GM18508 (cell line): ENCODE measurements around the gene BRD7.
A peak's percentile ranks its signal among the peaks of the same experiment; 100 is the strongest.
"Not testable (repeated sequence)": the region's sequence is repeated elsewhere in the genome, so short reads cannot be mapped to it uniquely, and the experiment has no call there.

Experiments
- ATAC-seq: cut with Tn5 transposase; IDR thresholded peaks from one replicate; pipeline ENCODE4 v1.9.1; 2021; ENCODE audit warnings: moderate number of reproducible peaks; ENCODE audit not compliant: insufficient read depth, unreplicated experiment

BRD7 gene

GRCh38 chr16:50360033-50360778, 8.6 kb downstream of the BRD7 start:
- no peak for ATAC-seq

DNA sequence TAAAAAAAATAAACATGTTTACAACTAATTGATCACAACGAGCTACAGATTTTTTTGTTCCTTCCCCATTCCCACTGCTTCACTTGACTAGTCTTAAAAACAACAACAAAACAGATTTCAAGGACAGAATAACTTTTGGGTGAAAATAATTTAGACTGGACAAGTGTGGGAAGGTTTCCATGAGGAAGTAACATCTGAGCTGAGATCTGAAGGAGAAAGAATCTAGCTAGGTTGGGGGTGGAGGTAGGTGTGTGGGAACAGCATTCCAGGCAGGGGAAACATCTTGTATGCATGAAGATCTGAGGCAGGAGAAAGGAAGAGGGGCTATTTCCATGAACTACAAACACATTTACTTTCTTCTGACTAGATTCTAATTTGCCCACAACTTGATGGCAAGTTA, 9.2 kb downstream of the BRD7 start:
- no peak for ATAC-seq

DNA sequence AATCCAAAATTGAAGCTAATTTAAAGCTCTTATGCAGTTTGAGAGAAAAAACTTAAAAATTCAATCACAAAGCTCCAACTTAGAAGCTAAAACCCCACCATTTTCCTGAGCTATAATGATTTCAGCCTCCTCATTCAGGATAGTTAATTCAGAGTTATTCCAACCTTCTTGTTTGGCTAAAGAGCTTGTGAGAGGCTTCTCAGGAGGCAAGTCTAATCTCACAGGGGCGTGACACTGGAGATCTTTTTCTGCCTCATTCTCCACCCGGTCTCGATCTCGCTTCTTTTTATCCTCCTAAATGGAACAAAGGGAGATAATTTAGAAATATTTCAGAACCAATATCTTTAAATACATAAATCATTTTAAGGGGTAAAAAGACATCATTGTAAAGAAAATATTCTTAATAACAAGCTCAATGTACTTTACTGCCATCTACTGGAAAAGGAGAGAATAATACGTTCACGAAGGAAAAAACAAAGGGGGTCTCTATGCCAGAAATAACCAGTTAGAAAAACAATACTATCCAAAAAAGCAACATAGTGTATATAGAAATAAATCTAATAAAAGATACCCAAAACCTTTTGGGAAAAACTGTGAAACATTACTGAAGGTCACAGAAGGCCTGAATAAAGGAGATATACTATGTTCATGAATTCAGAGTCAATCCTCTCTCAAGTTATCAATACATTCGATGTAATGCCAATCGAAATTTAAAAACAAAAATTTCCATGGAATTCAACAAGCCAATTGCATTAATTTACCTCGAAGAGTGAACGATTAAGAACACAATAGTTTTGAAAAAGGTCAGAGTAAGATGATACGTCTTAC, 13.9 kb downstream of the BRD7 start:
- ATAC-seq, result no peak

- no peak for ATAC-seq
Measured at GRCh38 chr16:50354082-50354481, 14.7 kb downstream of the BRD7 start.

GRCh38 chr16:50351952-50352351, 16.8 kb downstream of the BRD7 start:
- ATAC-seq, result no peak

GRCh38 chr16:50351116-50351515, 17.7 kb downstream of the BRD7 start:
- ATAC-seq, result no peak

DNA sequence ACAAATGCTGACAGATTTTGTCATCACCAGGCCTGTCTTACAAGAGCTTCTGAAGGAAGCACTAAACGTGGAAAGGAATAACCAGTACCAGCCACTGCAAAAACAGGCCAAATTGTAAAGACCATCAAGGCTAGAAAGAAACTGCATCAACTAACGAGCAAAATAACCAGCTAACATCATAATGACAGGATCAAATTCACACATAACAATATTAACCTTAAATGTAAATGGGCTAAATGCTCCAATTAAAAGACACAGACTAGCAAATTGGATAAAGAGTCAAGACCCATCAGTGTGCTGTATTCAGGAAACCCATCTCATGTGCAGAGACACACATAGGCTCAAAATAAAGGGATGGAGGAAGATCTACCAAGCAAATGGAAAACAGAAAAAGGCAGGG, 23.6 kb downstream of the BRD7 start:
- ATAC-seq, result not testable (repeated sequence)

DNA sequence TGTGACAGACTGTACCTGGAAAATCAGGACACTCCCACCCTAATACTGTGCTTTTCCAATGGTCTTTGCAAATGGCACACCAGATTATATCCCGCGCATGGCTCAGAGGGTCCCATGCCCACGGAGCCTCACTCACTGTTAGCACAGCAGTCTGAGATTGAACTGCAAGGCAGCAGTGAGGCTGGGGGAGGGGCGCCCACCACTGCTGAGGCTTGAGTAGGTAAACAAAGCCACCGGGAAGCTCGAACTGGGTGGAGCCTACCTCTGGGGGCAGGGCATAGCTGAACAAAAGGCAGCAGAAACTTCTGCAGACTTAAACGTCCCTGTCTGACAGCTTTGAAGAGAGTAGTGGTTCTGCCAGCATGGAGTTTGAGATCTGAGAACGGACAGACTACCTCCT, 25.2 kb downstream of the BRD7 start:
- ATAC-seq, result not testable (repeated sequence)

DNA sequence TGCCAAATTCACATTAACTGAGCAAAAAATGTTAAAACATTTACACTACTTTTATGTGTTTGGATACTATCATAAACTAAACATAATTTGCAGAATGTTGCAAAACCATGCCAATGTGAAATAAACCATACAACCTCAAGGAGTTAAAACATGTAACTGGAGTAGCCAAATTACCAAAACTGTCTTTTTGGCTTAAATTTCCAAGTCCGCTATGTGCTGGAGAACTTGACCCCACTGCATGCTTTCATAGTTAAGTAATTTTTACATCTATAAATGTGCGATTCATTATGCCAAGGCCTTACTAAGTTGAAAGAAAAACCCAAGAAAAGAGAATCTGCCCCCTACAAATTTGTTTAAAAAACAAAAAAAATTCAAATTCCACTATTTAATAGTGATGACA, 28.2 kb downstream of the BRD7 start:
- ATAC-seq, result no peak

DNA sequence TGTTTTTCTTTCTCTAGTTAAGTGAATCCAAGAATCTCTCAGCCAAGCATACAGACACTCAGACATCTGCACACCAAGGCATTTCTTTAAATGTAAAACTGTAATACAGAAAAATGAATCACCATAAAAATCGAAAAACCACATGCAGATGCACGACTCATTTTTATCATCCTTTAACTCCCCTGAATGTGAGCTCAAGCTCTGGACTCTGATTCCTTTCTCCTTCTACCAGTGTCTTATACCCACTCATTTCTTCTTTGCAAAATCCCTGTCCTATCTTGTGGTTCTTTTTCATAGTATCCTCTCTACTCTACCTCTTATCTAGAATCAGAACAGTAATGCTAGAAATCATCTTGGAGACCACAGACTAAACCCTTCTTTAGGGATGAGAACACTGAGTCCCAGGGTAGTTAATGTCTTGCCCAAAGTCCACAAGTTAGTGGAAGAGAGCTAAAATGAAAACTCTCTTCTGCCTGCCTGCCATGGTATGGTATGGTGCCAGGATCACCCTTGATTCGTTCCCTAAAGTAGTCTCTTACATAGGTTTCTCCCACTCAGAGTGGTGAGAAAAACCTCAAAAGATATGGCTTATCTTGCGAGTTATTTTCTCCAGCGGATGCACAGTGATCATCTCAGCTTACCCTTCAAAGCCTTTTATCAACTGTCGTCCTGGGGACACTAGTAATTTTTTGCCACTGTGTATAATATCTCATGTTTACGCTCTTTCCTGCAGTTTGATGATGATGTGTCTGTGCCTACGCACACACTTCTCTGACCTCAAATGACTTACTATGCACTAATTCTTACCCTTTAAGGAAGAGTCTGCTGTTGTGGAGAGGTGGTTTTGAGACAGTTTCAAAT, 30.2 kb downstream of the BRD7 start:
- no peak for ATAC-seq

DNA sequence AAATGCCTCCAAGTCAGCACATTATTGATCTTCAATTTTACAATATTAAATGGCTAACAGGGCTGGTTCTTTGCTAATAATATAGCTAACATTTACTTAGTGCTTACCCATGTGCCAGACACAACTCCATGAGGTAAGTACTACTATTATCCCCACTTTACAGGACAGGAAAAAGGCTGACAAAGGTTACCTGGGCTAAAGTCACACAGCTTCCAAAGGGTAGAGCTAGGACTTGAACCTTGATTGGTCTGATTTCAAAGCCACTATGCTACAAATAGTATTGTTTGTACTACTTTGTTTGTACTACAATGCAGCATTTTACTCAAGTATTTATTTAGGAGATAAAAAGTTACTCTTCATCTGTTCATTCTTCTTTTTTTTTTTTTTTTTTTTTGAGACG, 31.9 kb downstream of the BRD7 start:
- ATAC-seq, result no peak

GRCh38 chr16:50335196-50335958, 33.4 kb downstream of the BRD7 start:
- ATAC-seq, result no peak

GRCh38 chr16:50334106-50334975, 34.4 kb downstream of the BRD7 start:
- no peak for ATAC-seq

DNA sequence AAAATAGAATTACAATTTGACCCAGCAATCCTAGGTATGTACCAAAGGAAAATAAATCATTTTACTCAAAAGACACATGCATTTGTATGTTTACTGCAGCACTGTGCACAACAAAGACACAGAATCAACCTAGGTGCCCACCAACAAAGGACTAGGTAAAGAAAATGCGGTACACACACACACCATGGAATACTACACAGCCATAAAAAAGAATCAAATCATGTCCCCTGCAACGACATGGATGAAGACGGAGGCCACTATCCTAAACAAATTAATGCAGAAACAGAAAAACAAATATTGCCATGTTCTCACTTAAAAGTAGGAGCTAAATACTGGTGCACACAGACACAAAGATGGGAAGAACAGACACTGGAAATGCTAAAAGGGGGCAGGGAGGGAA, 36.2 kb downstream of the BRD7 start:
- ATAC-seq, result no peak

DNA sequence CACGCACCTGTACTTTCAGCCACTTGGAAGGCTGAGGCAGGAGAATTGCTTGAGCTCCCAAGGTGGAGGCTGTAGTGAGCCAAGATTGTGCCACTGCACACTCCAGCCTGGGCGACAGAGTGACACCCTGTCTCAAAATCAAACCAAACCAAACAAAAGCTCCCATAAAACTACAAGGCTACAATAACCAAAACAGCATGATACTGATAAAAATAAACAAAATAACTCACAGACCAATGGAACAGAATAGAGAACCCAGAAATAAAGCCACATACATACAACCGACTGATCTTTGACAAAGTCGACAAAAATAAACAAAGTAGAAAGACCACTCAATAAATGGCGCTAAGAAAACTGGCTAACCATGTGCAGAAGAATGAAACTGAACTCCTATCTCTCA, 37.2 kb downstream of the BRD7 start:
- ATAC-seq, result no peak

GRCh38 chr16:50329446-50330189, 39.2 kb downstream of the BRD7 start:
- no peak for ATAC-seq

- ATAC-seq, result peak; percentile 56
Measured at GRCh38 chr16:50326835-50327465, 41.8 kb downstream of the BRD7 start.

DNA sequence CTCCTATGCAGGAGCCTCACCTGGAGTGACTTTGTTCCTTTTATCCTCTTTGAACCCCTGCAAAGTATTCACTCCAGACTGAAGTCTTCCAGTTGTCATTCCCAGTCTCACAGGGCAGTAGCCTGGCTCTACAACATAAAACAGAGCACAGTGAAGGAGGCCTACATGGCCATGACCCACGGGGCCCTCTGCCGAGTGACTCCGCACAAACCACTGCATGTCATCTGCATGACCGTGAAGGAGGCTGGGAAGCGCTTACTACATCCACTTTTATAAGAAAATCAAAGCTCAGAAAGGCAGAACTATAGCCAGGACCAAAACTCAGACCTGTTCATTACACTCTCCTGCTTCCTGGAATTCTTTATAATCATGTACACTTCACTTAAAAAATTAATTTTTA, 42.5 kb downstream of the BRD7 start:
- no peak for ATAC-seq
